Measurements from ENCODE around the gene DAP3. TPM values are rescaled to one million over a fixed set of nuclear protein-coding genes. Genes with fewer than 3 reads are reported as not detected.
"Not testable (repeated sequence)": the region's sequence is repeated elsewhere in the genome, so short reads cannot be mapped to it uniquely, and the experiment has no call there.

The DAP3 gene
- total RNA-seq, 2 experiments from 2014 or later, result 120 to 135 TPM

DNA sequence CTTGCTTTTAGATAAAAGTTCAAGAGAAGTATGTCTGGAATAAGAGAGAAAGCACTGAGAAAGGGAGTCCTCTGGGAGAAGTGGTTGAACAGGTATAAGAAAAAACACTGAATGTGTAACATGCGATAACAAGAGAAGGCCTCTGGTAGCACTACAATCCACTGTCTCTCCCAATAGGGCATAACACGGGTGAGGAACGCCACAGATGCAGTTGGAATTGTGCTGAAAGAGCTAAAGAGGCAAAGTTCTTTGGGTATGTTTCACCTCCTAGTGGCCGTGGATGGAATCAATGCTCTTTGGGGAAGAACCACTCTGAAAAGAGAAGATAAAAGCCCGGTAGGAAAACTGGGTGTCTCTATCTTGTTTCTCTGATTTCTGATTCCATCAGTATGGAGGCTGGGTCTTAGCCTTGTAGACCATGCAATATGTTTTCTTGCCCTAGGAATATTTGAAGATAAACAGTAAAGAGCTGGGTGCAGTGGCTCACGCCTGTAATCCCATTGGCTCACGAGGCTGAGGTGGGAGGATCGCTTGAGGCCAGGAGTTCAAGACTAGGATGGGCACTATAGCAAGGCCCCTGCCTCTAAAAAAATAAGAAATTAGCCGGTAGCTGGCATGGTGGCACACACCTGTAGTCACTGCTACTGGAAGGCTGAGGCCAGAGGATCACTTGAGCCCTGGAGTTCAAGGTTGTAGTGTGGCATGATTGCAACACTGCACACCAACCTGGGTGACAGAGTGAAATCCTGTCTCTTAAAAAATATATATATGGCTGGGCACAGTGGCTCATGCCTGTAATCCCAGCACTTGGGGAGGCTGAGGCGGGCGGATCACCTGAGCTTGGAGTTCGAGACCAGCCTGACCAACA lies 40.4 kb downstream of the DAP3 start:
- Mint-ChIP-seq H3K9me3 (ENCODE audit: insufficient read depth) (no peaks in the 10 kb centered on the region), H3K4me3 (no peak overlapping the region), H3K27ac (no peak overlapping the region), H3K4me1 (ENCODE audit: low read depth) (no peaks in the 10 kb centered on the region), H3K27me3 (ENCODE audit: low read depth) (no peaks in the 10 kb centered on the region), H3K36me3 (ENCODE audit: low read depth) (peaks cover 35% of the 10 kb centered on the region)
- ATAC-seq, result peak; percentile 51
- DNase-seq, result peak; percentile 55
- CTCF ChIA-PET, result interaction anchor here (0.8 to 1.7 kb wide), 10 partner anchors 8 to 71 kb away, joined by 3 to 6 read pairs (median 3); partner anchors contain the start of gene YY1AP1
- POLR2A ChIA-PET, result interaction anchor here (0.6 kb wide), 1 partner anchor 10 kb away, joined by 3 read pairs; no protein-coding TSS in a partner anchor

DNA sequence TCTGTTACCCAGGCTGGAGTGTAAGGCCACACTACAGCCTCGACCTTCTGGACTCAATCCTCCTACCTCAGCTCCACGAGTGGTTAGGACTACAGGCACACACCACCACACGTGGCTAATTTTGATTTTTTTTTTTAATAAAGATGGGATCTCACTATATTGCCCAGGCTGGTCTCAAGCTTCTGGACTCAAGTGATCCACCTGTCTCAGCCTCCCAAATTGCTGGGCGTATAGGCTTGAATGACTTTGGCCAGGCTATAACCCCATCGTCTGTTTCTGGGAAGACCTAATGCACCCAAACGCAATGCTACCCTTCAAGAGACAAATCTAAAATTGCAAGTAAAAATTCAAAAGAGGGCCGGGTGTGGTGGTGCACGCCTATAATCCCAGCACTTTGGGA lies 52.1 kb downstream of the DAP3 start:
- CTCF ChIA-PET, result no interaction called here

DNA sequence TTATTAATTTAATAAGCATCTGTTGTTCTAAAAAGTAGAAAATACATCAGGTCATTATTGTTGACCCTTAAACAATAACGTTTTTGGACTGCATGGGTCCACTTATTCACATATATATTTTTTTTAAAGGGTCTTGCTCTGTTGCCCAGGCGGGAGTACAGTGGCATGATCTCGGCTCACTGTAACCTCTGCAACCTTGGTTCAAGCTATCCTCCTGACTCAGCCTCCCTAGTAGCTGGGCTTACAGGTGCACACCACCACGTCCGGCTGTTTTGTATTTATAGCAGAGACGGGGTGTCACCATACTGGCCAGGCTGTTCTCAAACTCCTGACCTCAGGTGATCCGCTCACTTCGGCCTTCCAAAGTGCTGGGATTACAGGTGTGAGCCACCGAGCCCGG lies 53.0 kb downstream of the DAP3 start:
- no peaks in the 10 kb centered on the region for H3K9me3 Mint-ChIP-seq (ENCODE audit: insufficient read depth)
- H3K4me3 Mint-ChIP-seq, result no peak overlapping the region
- ChIA-PET CTCF (no interaction called here), POLR2A (interaction anchor here (0.7 kb wide), 1 partner anchor 312 kb away, joined by 3 read pairs; no protein-coding TSS in a partner anchor)
- no peak for ATAC-seq
- peaks cover 3% of the 10 kb centered on the region for H3K4me1 Mint-ChIP-seq (ENCODE audit: low read depth)
- no peak for DNase-seq
- H3K36me3 Mint-ChIP-seq (ENCODE audit: low read depth), result peaks cover 16% of the 10 kb centered on the region
- H3K27ac Mint-ChIP-seq, result no peak overlapping the region
- no peaks in the 10 kb centered on the region for H3K27me3 Mint-ChIP-seq (ENCODE audit: low read depth)

More for the DNA sequence above, 52.1 kb downstream of the DAP3 start:
- Mint-ChIP-seq H3K27me3 (ENCODE audit: low read depth) (no peaks in the 10 kb centered on the region), H3K4me1 (ENCODE audit: low read depth) (peaks cover 3% of the 10 kb centered on the region), H3K27ac (no peak overlapping the region), H3K4me3 (no peak overlapping the region), H3K9me3 (ENCODE audit: insufficient read depth) (no peaks in the 10 kb centered on the region), H3K36me3 (ENCODE audit: low read depth) (peaks cover 24% of the 10 kb centered on the region)
- DNase-seq (no peak), ATAC-seq (no peak)
- POLR2A ChIA-PET, result no interaction called here

GRCh38 chr1:155744711-155745283 lies 55.9 kb downstream of the DAP3 start:
- Mint-ChIP-seq H3K27ac (peak overlapping the region; percentile 85), H3K27me3 (ENCODE audit: low read depth) (no peaks in the 10 kb centered on the region), H3K4me3 (peak overlapping the region; percentile 85), H3K9me3 (ENCODE audit: insufficient read depth) (no peaks in the 10 kb centered on the region), H3K4me1 (ENCODE audit: low read depth) (peaks cover 7% of the 10 kb centered on the region), H3K36me3 (ENCODE audit: low read depth) (peaks cover 14% of the 10 kb centered on the region)
- DNase-seq, result no peak
- ChIA-PET CTCF (interaction anchor here (0.9 to 1.2 kb wide), 4 partner anchors 16 to 518 kb away, joined by 3 to 6 read pairs (median 3); no protein-coding TSS in a partner anchor), POLR2A (no interaction called here)
- ATAC-seq, result no peak

GRCh38 chr1:155745284-155746228 lies 56.7 kb downstream of the DAP3 start:
- POLR2A ChIA-PET, result interaction anchor here (0.6 kb wide), 1 partner anchor 150 kb away, joined by 4 read pairs; no protein-coding TSS in a partner anchor
- not testable (repeated sequence) for H3K9me3 Mint-ChIP-seq (ENCODE audit: insufficient read depth); H3K4me1 Mint-ChIP-seq (ENCODE audit: low read depth); H3K27me3 Mint-ChIP-seq (ENCODE audit: low read depth)
- H3K36me3 Mint-ChIP-seq (ENCODE audit: low read depth), result peaks cover 14% of the 10 kb centered on the region
- DNase-seq (peak; percentile 94), ATAC-seq (peak; percentile 97)
- CTCF ChIA-PET, result interaction anchor here (0.9 to 1.2 kb wide), 4 partner anchors 16 to 519 kb away, joined by 3 to 6 read pairs (median 3); no protein-coding TSS in a partner anchor
- peak overlapping the region; percentile 85 for H3K4me3 Mint-ChIP-seq
- H3K27ac Mint-ChIP-seq, result peak overlapping the region; percentile 85

- DNase-seq; H3K4me3 Mint-ChIP-seq; POLR2A ChIA-PET; ATAC-seq; H3K4me1 Mint-ChIP-seq (ENCODE audit: low read depth); H3K27me3 Mint-ChIP-seq (ENCODE audit: low read depth); CTCF ChIA-PET; H3K9me3 Mint-ChIP-seq (ENCODE audit: insufficient read depth): not testable (repeated sequence)
- Mint-ChIP-seq H3K27ac (peak overlapping the region; percentile 47), H3K36me3 (ENCODE audit: low read depth) (peaks cover 24% of the 10 kb centered on the region)
Observed at GRCh38 chr1:155747586-155747985, 58.7 kb downstream of the DAP3 start.

DNA sequence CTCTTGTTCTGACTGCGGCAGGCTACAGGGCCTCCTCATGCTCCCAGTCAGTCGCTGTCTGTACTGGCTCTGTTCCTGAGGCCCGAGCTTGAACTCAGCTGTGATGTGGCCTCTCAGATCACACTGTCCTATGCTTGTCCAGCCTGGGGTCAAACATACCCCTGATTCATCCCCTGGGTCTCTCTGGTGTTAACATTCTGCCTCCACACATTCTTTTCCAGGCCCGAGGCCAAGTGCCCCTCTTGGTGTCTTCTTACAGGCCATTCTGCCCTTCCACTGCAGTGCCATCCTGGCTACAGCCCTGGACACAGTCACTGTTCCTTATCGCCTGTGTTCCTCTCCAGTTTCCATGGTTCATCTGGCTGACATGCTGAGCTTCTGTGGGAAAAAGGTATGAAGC lies 59.2 kb downstream of the DAP3 start:
- ATAC-seq; H3K4me3 Mint-ChIP-seq; POLR2A ChIA-PET; DNase-seq; CTCF ChIA-PET; H3K4me1 Mint-ChIP-seq (ENCODE audit: low read depth); H3K27me3 Mint-ChIP-seq (ENCODE audit: low read depth); H3K9me3 Mint-ChIP-seq (ENCODE audit: insufficient read depth): not testable (repeated sequence)
- peaks cover 26% of the 10 kb centered on the region for H3K36me3 Mint-ChIP-seq (ENCODE audit: low read depth)
- H3K27ac Mint-ChIP-seq, result peak overlapping the region; percentile 47

DNA sequence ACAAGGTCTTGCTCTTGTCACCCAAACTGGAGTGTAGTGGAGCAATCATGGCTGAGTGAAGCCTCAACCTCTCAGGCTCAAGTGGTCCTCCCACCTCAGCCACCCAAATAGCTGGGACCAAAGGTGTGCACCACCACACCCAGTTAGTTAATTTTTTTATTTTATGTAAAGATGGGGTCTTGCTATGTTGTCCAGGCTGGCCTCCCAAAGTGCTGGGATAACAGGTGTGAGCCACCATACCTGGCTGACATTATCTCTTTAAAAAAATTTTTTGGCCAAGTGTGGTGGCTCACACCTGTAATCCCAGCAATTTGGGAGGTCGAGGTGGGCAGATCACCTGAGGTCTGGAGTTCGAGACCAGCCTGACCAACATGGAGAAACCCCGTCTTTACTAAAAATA lies 70.1 kb downstream of the DAP3 start:
- H3K27me3 Mint-ChIP-seq (ENCODE audit: low read depth); H3K4me3 Mint-ChIP-seq; H3K4me1 Mint-ChIP-seq (ENCODE audit: low read depth); CTCF ChIA-PET; H3K9me3 Mint-ChIP-seq (ENCODE audit: insufficient read depth); POLR2A ChIA-PET; H3K27ac Mint-ChIP-seq; DNase-seq; ATAC-seq: not testable (repeated sequence)
- H3K36me3 Mint-ChIP-seq (ENCODE audit: low read depth), result peaks cover 57% of the 10 kb centered on the region

GRCh38 chr1:155759966-155760630 lies 71.2 kb downstream of the DAP3 start:
- Mint-ChIP-seq H3K27me3 (ENCODE audit: low read depth) (no peaks in the 10 kb centered on the region), H3K4me1 (ENCODE audit: low read depth) (no peaks in the 10 kb centered on the region), H3K27ac (no peak overlapping the region), H3K36me3 (ENCODE audit: low read depth) (peaks cover 58% of the 10 kb centered on the region), H3K4me3 (no peak overlapping the region), H3K9me3 (ENCODE audit: insufficient read depth) (no peaks in the 10 kb centered on the region)
- DNase-seq, result no peak
- CTCF ChIA-PET, result no interaction called here
- POLR2A ChIA-PET, result no interaction called here
- ATAC-seq, result no peak

DNA sequence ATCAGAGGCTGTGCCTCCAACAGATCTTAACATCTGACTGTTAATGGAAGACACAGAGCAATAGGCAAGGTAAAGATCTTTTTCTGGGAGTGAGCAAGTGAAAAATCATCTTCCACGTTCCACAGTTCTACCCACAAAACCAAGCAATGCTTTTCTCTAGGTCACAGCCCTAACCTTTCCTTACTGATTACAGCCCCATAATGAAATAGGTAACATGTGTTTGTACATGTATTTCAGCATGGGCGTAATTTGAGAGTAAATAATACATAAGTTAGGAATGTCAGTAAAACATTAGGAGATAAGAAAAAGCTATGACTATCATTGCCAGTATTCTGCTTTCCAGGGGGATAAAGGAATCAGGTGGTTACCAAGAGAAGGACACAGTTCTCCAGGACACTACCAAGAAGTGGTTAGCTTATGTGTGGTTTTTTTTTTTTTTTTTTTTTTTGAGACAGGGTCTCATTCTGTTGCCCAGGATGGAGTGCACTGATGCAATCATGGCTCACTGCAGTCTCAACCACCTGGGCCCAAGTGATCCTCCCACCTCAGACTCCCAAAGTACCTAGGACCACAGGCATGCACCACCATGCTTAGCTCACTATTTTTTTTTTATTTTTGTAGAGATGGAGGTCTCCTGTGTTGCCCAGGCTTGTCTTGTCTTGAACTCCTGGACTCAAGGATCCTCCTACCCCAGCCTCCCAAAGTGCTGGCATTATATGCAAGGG lies 72.0 kb downstream of the DAP3 start:
- H3K4me1 Mint-ChIP-seq (ENCODE audit: low read depth), result no peaks in the 10 kb centered on the region
- H3K27me3 Mint-ChIP-seq (ENCODE audit: low read depth), result no peaks in the 10 kb centered on the region
- no peak for DNase-seq
- H3K27ac Mint-ChIP-seq, result no peak overlapping the region
- ChIA-PET CTCF (no interaction called here), POLR2A (no interaction called here)
- peaks cover 59% of the 10 kb centered on the region for H3K36me3 Mint-ChIP-seq (ENCODE audit: low read depth)
- no peak overlapping the region for H3K4me3 Mint-ChIP-seq
- no peak for ATAC-seq
- H3K9me3 Mint-ChIP-seq (ENCODE audit: insufficient read depth), result no peaks in the 10 kb centered on the region
